Neutrophil (primary cell): ENCODE measurements around the gene RNF113B.

ENCODE experiments used
- H3K27ac ChIP-seq: fragments of 200-600 bp; sonication (generic); 2 replicates; pipeline ENCODE4 v1.5.1; 2016; ENCODE audit warnings: mild to moderate bottlenecking, moderate library complexity
- H3K27me3 ChIP-seq: fragments of 200-600 bp; sonication (generic); 2 replicates; pipeline ENCODE4 v1.6.0; 2016; ENCODE audit warnings: mild to moderate bottlenecking
- H3K36me3 ChIP-seq: fragments of 200-600 bp; sonication (generic); 2 replicates; pipeline ENCODE4 v1.5.1; 2017
- H3K4me1 ChIP-seq, 2 experiments: fragments of 200-600 bp in 1 of 2; sonication (generic) in 1 of 2; 1 replicate in 1 of 2; 2 replicates in 1 of 2; pipeline versions ENCODE4 v1.5.1 to v1.6.1; 2013 to 2016; ENCODE audit warnings: low read depth in 1 of 2, low read length in 1 of 2, mild to moderate bottlenecking in 1 of 2, moderate library complexity in 1 of 2; ENCODE audit not compliant: control insufficient read depth in 1 of 2, insufficient read depth in 1 of 2
- H3K4me3 ChIP-seq, 2 experiments: fragments of 200-600 bp in 1 of 2; sonication (generic) in 1 of 2; 1 replicate in 1 of 2; 2 replicates in 1 of 2; pipeline ENCODE4 v1.5.1; 2013 to 2016; ENCODE audit warnings: low read depth in 1 of 2, low read length in 1 of 2, mild to moderate bottlenecking in 1 of 2, moderate library complexity in 1 of 2
- H3K9me3 ChIP-seq: fragments of 200-600 bp; sonication (generic); 2 replicates; pipeline ENCODE4 v1.5.1; 2016
- CTCF ChIP-seq: fragments of 200-600 bp; sonication (generic); IDR thresholded peaks from 2 replicates; pipeline ENCODE4 v1.5.1; 2016; ENCODE audit warnings: antibody characterized with exemption

RNF113B gene

GRCh38 chr13:98213354-98213753 lies 36.3 kb upstream of the RNF113B start:
- H3K27ac ChIP-seq = no peak overlapping the region
- no peak for TF ChIP-seq CTCF
- no peaks in the 10 kb centered on the region for H3K4me1 ChIP-seq
- no peaks in the 10 kb centered on the region for H3K36me3 ChIP-seq
- H3K4me3 ChIP-seq = no peak overlapping the region
- H3K9me3 ChIP-seq = no peaks in the 10 kb centered on the region
- no peaks in the 10 kb centered on the region for H3K27me3 ChIP-seq

GRCh38 chr13:98212763-98213162 lies 35.7 kb upstream of the RNF113B start:
- Histone ChIP-seq H3K4me1 (no peaks in the 10 kb centered on the region), H3K9me3 (no peaks in the 10 kb centered on the region), H3K4me3 (no peak overlapping the region), H3K27me3 (no peaks in the 10 kb centered on the region), H3K36me3 (no peaks in the 10 kb centered on the region), H3K27ac (no peak overlapping the region)
- no peak for TF ChIP-seq CTCF

GRCh38 chr13:98208606-98209005 lies 31.5 kb upstream of the RNF113B start:
- Histone ChIP-seq H3K4me3 (no peak overlapping the region), H3K9me3 (no peaks in the 10 kb centered on the region), H3K4me1 (no peaks in the 10 kb centered on the region), H3K27me3 (no peaks in the 10 kb centered on the region), H3K36me3 (no peaks in the 10 kb centered on the region), H3K27ac (no peak overlapping the region)
- no peak for TF ChIP-seq CTCF

- H3K9me3 ChIP-seq = no peaks in the 10 kb centered on the region
- no peaks in the 10 kb centered on the region for H3K27me3 ChIP-seq
- no peaks in the 10 kb centered on the region for H3K36me3 ChIP-seq
- TF ChIP-seq CTCF = no peak
- no peak overlapping the region for H3K27ac ChIP-seq
- H3K4me1 ChIP-seq = no peaks in the 10 kb centered on the region
- no peak overlapping the region for H3K4me3 ChIP-seq
Observed at GRCh38 chr13:98207416-98207815, 30.3 kb upstream of the RNF113B start.

- H3K27me3 ChIP-seq = no peaks in the 10 kb centered on the region
- H3K36me3 ChIP-seq = no peaks in the 10 kb centered on the region
- no peaks in the 10 kb centered on the region for H3K4me1 ChIP-seq
- H3K9me3 ChIP-seq = no peaks in the 10 kb centered on the region
- TF ChIP-seq CTCF = no peak
- H3K27ac ChIP-seq = no peak overlapping the region
- H3K4me3 ChIP-seq = no peak overlapping the region
Observed at GRCh38 chr13:98206946-98207345, 29.9 kb upstream of the RNF113B start.

- TF ChIP-seq CTCF = no peak
- H3K4me1 ChIP-seq = no peaks in the 10 kb centered on the region
- H3K36me3 ChIP-seq = no peaks in the 10 kb centered on the region
- no peaks in the 10 kb centered on the region for H3K9me3 ChIP-seq
- no peak overlapping the region for H3K27ac ChIP-seq
- no peaks in the 10 kb centered on the region for H3K27me3 ChIP-seq
- H3K4me3 ChIP-seq = no peak overlapping the region
Observed at GRCh38 chr13:98204546-98204945, 27.5 kb upstream of the RNF113B start.
